K562 (cell line): ENCODE measurements around the gene TEX264. TPM values are rescaled to one million over a fixed set of nuclear protein-coding genes. Genes with fewer than 3 reads are reported as not detected.

ENCODE experiments used
- AFF1 ChIP-seq, 2 experiments: fragments of 450-650 bp; IDR thresholded peaks; 2 replicates each; pipeline ENCODE4 v1.6.1; 2018; ENCODE audit warnings: mild to moderate bottlenecking in 2 of 2, low read depth in 1 of 2; ENCODE audit not compliant: partially characterized antibody in 2 of 2
- CAMTA2 ChIP-seq: fragments of 250-450 bp; sonication (Bioruptor Pico); conservative IDR thresholded peaks from 2 replicates; pipeline ENCODE4 v1.5.1; 2022
- EP400 ChIP-seq: fragments of 450-650 bp; IDR thresholded peaks from 2 replicates; pipeline ENCODE4 v1.6.1; 2017; ENCODE audit warnings: antibody characterized with exemption, mild to moderate bottlenecking, moderate library complexity
- LEF1 ChIP-seq: fragments of 450-650 bp; IDR thresholded peaks from 2 replicates; pipeline ENCODE4 v1.6.1; 2016; ENCODE audit warnings: mild to moderate bottlenecking
- SMARCA5 ChIP-seq: fragments of 450-650 bp; IDR thresholded peaks from 2 replicates; pipeline ENCODE4 v1.6.1; 2016
- TRIM24 ChIP-seq, 2 experiments: fragments of 450-650 bp; IDR thresholded peaks; 2 replicates each; pipeline ENCODE4 v1.6.1; 2016
- ZBTB26 ChIP-seq: fragments of 450-650 bp; formaldehyde crosslinking; IDR thresholded peaks from 2 replicates; pipeline ENCODE4 v1.4.0; 2022; ENCODE audit warnings: missing genetic modification characterization
- ZBTB7A ChIP-seq: IDR thresholded peaks from 2 replicates; pipeline ENCODE4 v1.6.1; 2011; ENCODE audit warnings: low read depth, mild to moderate bottlenecking, low read length, moderate library complexity, borderline replicate concordance; ENCODE audit not compliant: control insufficient read depth
- ZFP36 ChIP-seq: fragments of 150-350 bp; IDR thresholded peaks from 2 replicates; pipeline ENCODE4 v1.6.1; 2018; ENCODE audit warnings: low read length, low read depth; ENCODE audit not compliant: partially characterized antibody
- ZNF347 ChIP-seq: fragments of 450-650 bp; formaldehyde crosslinking; IDR thresholded peaks from 2 replicates; pipeline ENCODE4 v1.4.0; 2020; ENCODE audit warnings: low read depth, mild to moderate bottlenecking, moderate library complexity
- ZNF583 ChIP-seq: fragments of 250-450 bp; sonication (Bioruptor Pico); IDR thresholded peaks from 2 replicates; pipeline ENCODE4 v1.4.0; 2020
- polyA plus RNA-seq, 8 experiments: library from polyadenylated mRNA; depleted of rRNA in 4 of 8; stranded (reverse) in 5 of 8; unstranded in 3 of 8; fragments of >200 nt; fragmentation: Nextera tagmentation in 2 of 8; fragmentation: Illumina TruSeq in 1 of 8; extraction: Ambion mirVana in 2 of 8; extraction: Trizol in 1 of 8; gene quantifications; 2 replicates each; pipeline versions ENCODE4 v1.2.1 to v1.2.3, GENCODE V29; 2011 to 2014; ENCODE audit warnings: inconsistent platforms in 1 of 8, missing spikeins in 1 of 8
- total RNA-seq, 7 experiments: library from RNA; depleted of rRNA in 6 of 7; stranded (reverse); fragments of >200 nt in 6 of 7; fragmentation: Illumina TruSeq in 2 of 7; extraction: Trizol in 2 of 7; gene quantifications; 2 replicates each; pipeline versions ENCODE4 v1.2.1 to v1.2.3, GENCODE V29; 2011 to 2021; ENCODE audit warnings: low replicate concordance in 1 of 7
- TF ChIP-seq, protein P1 (sequence below), 2 experiments: fragments of 450-650 bp in 1 of 2; sonication (generic) in 1 of 2; formaldehyde crosslinking in 1 of 2; IDR thresholded peaks; 2 replicates each; pipeline versions ENCODE4 v1.7.1 to v1.9.0; 2016 to 2022; ENCODE audit warnings: inconsistent platforms in 1 of 2, mild to moderate bottlenecking in 1 of 2, missing genetic modification reagents in 1 of 2

Gene TEX264
- total and polyA plus RNA-seq, 9 of the 15 experiments (the other 6 are each of a cell fraction or from before 2014, with no cell fraction given) = 4.1 to 47.0 (median 31.0) TPM

GRCh38 chr3:51721062-51721745 is 50.2 kb downstream of the TEX264 start (continued):
- TF ChIP-seq, protein P1, sequence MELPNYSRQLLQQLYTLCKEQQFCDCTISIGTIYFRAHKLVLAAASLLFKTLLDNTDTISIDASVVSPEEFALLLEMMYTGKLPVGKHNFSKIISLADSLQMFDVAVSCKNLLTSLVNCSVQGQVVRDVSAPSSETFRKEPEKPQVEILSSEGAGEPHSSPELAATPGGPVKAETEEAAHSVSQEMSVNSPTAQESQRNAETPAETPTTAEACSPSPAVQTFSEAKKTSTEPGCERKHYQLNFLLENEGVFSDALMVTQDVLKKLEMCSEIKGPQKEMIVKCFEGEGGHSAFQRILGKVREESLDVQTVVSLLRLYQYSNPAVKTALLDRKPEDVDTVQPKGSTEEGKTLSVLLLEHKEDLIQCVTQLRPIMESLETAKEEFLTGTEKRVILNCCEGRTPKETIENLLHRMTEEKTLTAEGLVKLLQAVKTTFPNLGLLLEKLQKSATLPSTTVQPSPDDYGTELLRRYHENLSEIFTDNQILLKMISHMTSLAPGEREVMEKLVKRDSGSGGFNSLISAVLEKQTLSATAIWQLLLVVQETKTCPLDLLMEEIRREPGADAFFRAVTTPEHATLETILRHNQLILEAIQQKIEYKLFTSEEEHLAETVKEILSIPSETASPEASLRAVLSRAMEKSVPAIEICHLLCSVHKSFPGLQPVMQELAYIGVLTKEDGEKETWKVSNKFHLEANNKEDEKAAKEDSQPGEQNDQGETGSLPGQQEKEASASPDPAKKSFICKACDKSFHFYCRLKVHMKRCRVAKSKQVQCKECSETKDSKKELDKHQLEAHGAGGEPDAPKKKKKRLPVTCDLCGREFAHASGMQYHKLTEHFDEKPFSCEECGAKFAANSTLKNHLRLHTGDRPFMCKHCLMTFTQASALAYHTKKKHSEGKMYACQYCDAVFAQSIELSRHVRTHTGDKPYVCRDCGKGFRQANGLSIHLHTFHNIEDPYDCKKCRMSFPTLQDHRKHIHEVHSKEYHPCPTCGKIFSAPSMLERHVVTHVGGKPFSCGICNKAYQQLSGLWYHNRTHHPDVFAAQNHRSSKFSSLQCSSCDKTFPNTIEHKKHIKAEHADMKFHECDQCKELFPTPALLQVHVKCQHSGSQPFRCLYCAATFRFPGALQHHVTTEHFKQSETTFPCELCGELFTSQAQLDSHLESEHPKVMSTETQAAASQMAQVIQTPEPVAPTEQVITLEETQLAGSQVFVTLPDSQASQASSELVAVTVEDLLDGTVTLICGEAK (IDR thresholded peaks at IDR 0.05) = peak; percentile 43; the same call in 1 of the 2 replicates
- TF ChIP-seq, protein P1 (CRISPR knock-in tag; IDR thresholded peaks at IDR 0.05) = no peak
- TF ChIP-seq ZBTB26 = no peak
- no peak for TF ChIP-seq AFF1 (IDR thresholded peaks at IDR 0.05; ENCODE audit: low read depth in 1 of 2, partially characterized antibody in 2 of 2)
- TF ChIP-seq ZBTB7A = no peak
- no peak for TF ChIP-seq SMARCA5
- TF ChIP-seq EP400 = no peak
- TF ChIP-seq ZNF583 (CRISPR knock-in tag) = no peak
- no peak for TF ChIP-seq LEF1
- TF ChIP-seq TRIM24 (IDR thresholded peaks at IDR 0.05) = peak in 1 of 2 experiments; percentile 26; a peak in 1 of 4 replicates
- TF ChIP-seq CAMTA2 = no peak
- no peak for TF ChIP-seq ZNF347
- TF ChIP-seq ZFP36 = no peak
